ENCODE measurements around the gene TEX261.

GRCh38 chr2:70988726-70989648, 5.7 kb downstream of the TEX261 start:
- TF ChIP-seq CTCF (IDR thresholded peaks at IDR 0.05) (no peak), POLR2A (IDR thresholded peaks at IDR 0.05) (no peak)

All from body of pancreas (tissue), 4 donors.